Activated naive CD8-positive, alpha-beta T cell treated with anti-CD3 and anti-CD28 coated beads for 36 hours (primary cell): ENCODE measurements around the gene CYB5B. TPM values are rescaled to one million over a fixed set of nuclear protein-coding genes. Genes with fewer than 3 reads are reported as not detected.

Experiments used
- DNase-seq: peaks from one replicate; pipeline ENCODE4 v3.0.0; 2021
- H3K27ac Mint-ChIP-seq: one replicate; pipeline ENCODE4 v1.8.0; 2022; ENCODE audit warnings: mild to moderate bottlenecking, moderate library complexity, mixed read lengths
- H3K27me3 Mint-ChIP-seq: one replicate; pipeline ENCODE4 v1.8.0; 2022; ENCODE audit warnings: mild to moderate bottlenecking, mixed read lengths
- H3K36me3 Mint-ChIP-seq: one replicate; pipeline ENCODE4 v1.8.0; 2021; ENCODE audit warnings: mild to moderate bottlenecking, mixed read lengths
- H3K4me1 Mint-ChIP-seq: one replicate; pipeline ENCODE4 v1.8.0; 2021; ENCODE audit warnings: mixed read lengths
- H3K4me3 Mint-ChIP-seq: one replicate; pipeline ENCODE4 v1.8.0; 2022; ENCODE audit warnings: mild to moderate bottlenecking, moderate library complexity, mixed read lengths
- H3K9me3 Mint-ChIP-seq: one replicate; pipeline ENCODE4 v1.8.0; 2022; ENCODE audit warnings: mixed read lengths
- total RNA-seq, 2 experiments: library from RNA; stranded (reverse); gene quantifications; one replicate each; pipeline ENCODE4 v1.2.3, GENCODE V29; 2021

Gene CYB5B
- total RNA-seq, 2 experiments from 2014 or later: 182 to 183 TPM

DNA sequence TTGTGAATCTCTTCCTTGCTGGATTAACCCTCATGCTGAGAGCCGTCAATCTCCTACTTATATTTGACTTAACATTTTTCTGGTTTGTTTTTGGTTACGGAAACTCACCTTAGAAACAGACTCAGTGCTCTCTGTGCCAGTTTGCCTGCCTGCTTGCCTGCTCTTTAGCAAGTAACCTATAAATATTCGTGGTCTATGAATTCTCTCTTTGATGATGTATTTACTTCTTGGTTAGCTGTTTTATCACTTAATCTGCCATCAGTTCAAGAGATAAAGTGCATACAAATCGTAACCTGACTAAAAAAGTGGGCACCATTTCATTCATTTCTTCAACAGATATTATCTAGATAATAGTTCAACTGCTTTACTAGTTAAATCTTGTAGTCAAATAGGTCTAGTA, 26.7 kb downstream of the CYB5B start:
- H3K27ac Mint-ChIP-seq: no peak overlapping the region
- peaks cover 9% of the 10 kb centered on the region for H3K4me1 Mint-ChIP-seq
- no peaks in the 10 kb centered on the region for H3K27me3 Mint-ChIP-seq
- DNase-seq: no peak
- H3K36me3 Mint-ChIP-seq: peaks cover 37% of the 10 kb centered on the region
- H3K4me3 Mint-ChIP-seq: no peak overlapping the region
- no peaks in the 10 kb centered on the region for H3K9me3 Mint-ChIP-seq

- DNase-seq: no peak
- Mint-ChIP-seq H3K4me3 (no peak overlapping the region), H3K4me1 (peaks cover 8% of the 10 kb centered on the region), H3K36me3 (peaks cover 28% of the 10 kb centered on the region), H3K27ac (no peak overlapping the region), H3K9me3 (no peaks in the 10 kb centered on the region), H3K27me3 (no peaks in the 10 kb centered on the region)
Observed at GRCh38 chr16:69453936-69454335, 29.5 kb downstream of the CYB5B start.

DNA sequence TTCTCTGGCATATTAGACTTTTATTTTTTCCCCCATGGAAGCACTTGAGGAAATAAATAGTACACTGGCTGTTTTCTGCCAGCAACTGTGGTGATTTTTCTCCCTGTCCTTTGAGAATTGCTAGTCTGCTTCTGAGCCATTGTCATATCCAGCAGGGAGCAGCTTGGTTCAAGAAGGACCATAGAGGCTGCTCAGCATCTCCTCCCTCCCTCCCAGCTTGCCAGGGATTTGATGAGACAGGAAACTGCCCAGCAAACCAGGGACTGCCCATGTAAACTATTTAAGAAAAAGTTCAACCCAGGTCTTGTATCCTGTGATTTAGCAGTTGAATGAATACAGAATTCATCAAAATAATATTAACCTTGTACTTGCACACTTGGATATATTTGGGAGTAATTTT, 39.5 kb downstream of the CYB5B start:
- Mint-ChIP-seq H3K9me3 (no peaks in the 10 kb centered on the region), H3K36me3 (peaks cover 41% of the 10 kb centered on the region), H3K27ac (no peak overlapping the region), H3K27me3 (no peaks in the 10 kb centered on the region), H3K4me3 (no peak overlapping the region), H3K4me1 (peaks cover 42% of the 10 kb centered on the region)
- DNase-seq: no peak

DNA sequence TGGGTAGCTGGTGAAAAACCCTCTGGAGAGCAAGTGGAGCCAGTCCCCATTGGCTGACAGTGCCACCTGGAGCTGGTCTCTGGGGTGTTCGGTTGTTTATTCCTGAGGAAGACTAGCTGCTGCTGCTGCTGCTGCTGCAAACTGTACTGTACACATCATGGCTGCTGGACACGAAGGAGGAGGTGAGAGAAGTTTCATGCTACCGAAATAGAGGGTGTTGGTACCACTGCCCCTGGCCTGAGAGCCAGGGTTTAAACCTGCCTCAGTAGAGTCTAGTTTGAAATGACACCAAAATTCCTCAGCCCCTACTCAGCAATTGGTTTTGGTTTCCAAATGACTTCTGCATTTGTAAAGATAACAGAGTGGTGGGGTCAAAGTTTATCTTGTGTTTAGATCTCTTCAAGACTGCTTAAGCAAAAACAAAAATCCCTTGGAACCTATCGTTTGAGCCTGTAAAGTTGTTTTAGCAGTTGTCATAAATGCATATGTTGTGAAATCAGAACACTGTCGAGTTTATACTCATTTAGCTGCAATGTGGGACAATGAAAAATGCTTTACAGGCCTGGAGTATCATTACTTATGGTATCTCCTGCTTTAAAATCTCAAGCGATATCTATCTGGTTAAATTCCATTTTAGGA, 40.8 kb downstream of the CYB5B start:
- Mint-ChIP-seq H3K4me1 (peaks cover 51% of the 10 kb centered on the region), H3K36me3 (peaks cover 35% of the 10 kb centered on the region), H3K27me3 (no peaks in the 10 kb centered on the region), H3K27ac (peak overlapping the region; percentile 72), H3K9me3 (no peaks in the 10 kb centered on the region), H3K4me3 (no peak overlapping the region)
- DNase-seq: no peak

- Mint-ChIP-seq H3K4me3 (no peak overlapping the region), H3K36me3 (peaks cover 37% of the 10 kb centered on the region), H3K9me3 (no peaks in the 10 kb centered on the region), H3K4me1 (peaks cover 57% of the 10 kb centered on the region), H3K27me3 (no peaks in the 10 kb centered on the region), H3K27ac (peak overlapping the region; percentile 58)
- DNase-seq: no peak
Observed at GRCh38 chr16:69465881-69466280, 41.5 kb downstream of the CYB5B start.

DNA sequence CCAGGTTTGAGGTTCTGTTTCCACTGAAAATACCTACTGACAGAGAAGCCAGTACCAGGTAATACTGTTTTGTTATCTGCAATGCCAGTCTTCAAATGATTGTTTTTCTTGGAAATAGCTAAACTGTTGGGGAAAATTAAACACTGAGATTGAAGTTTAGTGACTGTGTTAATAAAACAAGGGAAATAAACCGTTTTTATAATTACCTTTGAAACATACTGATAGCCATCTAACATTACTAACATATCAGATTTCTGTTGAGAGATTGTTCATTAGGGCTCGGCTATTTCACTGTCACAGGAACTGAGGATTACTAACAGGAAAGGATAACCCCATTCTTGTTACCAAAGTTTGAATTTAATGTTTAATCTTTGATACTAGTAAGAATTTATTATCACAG, 42.1 kb downstream of the CYB5B start:
- peaks cover 40% of the 10 kb centered on the region for H3K36me3 Mint-ChIP-seq
- no peaks in the 10 kb centered on the region for H3K27me3 Mint-ChIP-seq
- no peak for DNase-seq
- peaks cover 62% of the 10 kb centered on the region for H3K4me1 Mint-ChIP-seq
- H3K27ac Mint-ChIP-seq: no peak overlapping the region
- no peak overlapping the region for H3K4me3 Mint-ChIP-seq
- H3K9me3 Mint-ChIP-seq: no peaks in the 10 kb centered on the region

DNA sequence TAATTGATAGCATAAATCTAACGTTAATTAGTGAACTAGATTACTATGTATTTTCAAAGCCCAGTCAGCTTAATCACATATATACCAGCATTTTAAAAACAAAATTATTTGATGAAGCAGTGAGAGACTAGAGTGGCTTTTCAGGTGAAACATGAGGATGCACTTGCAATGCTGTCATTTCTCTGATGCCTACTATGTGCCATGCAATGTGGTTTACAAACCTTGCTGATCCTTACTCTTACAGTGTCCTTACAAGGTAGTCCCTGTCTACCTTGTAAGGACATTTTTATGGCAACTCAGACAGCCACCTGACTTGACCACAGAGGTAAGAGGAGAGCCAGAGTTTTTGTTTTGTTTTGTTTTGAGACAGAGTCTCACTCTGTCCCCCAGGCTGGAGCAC, 42.7 kb downstream of the CYB5B start:
- Mint-ChIP-seq H3K9me3 (no peaks in the 10 kb centered on the region), H3K36me3 (peaks cover 39% of the 10 kb centered on the region), H3K27ac (no peak overlapping the region), H3K27me3 (no peaks in the 10 kb centered on the region), H3K4me3 (no peak overlapping the region), H3K4me1 (peaks cover 64% of the 10 kb centered on the region)
- DNase-seq: no peak

GRCh38 chr16:69467531-69468204, 43.2 kb downstream of the CYB5B start:
- Mint-ChIP-seq H3K36me3 (peaks cover 33% of the 10 kb centered on the region), H3K4me1 (peaks cover 62% of the 10 kb centered on the region), H3K4me3 (no peak overlapping the region), H3K27me3 (no peaks in the 10 kb centered on the region), H3K9me3 (no peaks in the 10 kb centered on the region), H3K27ac (no peak overlapping the region)
- DNase-seq: no peak

GRCh38 chr16:69469807-69470561, 45.6 kb downstream of the CYB5B start:
- no peaks in the 10 kb centered on the region for H3K27me3 Mint-ChIP-seq
- peak overlapping the region; percentile 73 for H3K27ac Mint-ChIP-seq
- H3K9me3 Mint-ChIP-seq: no peaks in the 10 kb centered on the region
- DNase-seq: peak; percentile 57
- peak overlapping the region; percentile 36 for H3K4me3 Mint-ChIP-seq
- peaks cover 46% of the 10 kb centered on the region for H3K4me1 Mint-ChIP-seq
- H3K36me3 Mint-ChIP-seq: peaks cover 26% of the 10 kb centered on the region

DNA sequence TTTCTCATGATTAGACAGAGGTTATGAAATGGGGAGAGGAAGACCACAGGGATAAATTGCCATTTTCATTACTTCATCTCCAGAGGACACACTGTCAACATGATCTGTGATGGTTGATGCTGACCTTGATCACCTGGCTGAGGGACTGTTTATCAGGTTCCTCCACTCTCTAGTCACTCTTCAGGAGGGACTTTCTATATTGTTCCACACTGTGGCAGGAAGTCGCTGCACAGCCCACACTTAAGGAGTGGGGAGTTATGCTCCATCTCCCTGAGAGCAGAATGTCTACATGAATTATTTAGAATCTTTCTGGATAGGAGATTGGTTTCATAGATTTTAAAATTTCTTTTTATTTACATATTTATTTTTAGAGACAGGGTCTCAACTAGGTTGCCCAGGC, 46.7 kb downstream of the CYB5B start:
- peaks cover 15% of the 10 kb centered on the region for H3K36me3 Mint-ChIP-seq
- H3K27me3 Mint-ChIP-seq: no peaks in the 10 kb centered on the region
- H3K4me3 Mint-ChIP-seq: peak overlapping the region; percentile 10
- H3K27ac Mint-ChIP-seq: peak overlapping the region; percentile 73
- no peaks in the 10 kb centered on the region for H3K9me3 Mint-ChIP-seq
- peaks cover 38% of the 10 kb centered on the region for H3K4me1 Mint-ChIP-seq
- peak; percentile 17 for DNase-seq

DNA sequence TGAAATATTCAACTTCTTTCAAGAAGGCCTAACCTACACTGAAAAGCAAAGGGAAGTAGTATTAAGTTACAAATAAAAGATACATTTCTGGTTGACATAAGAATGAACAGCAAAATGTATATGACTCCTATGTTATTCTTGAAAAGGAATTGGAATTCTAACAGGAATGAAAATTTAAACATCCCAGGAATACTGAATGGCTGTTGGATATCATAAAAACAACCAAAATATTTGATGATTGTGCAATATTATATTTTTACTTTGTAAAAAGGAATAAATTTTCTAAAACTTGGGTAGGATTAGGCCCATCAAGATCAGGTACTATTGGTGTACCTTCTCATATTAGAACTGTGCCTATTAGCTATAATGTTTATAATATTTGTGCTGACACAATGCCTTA, 50.0 kb downstream of the CYB5B start:
- H3K27me3 Mint-ChIP-seq: no peaks in the 10 kb centered on the region

GRCh38 chr16:69476920-69477443, 52.6 kb downstream of the CYB5B start:
- Mint-ChIP-seq H3K27ac (no peak overlapping the region), H3K36me3 (peaks cover 4% of the 10 kb centered on the region), H3K9me3 (no peaks in the 10 kb centered on the region), H3K4me1 (peaks cover 10% of the 10 kb centered on the region), H3K27me3 (no peaks in the 10 kb centered on the region), H3K4me3 (no peak overlapping the region)
- no peak for DNase-seq

More for the DNA sequence above, 50.0 kb downstream of the CYB5B start:
- H3K4me3 Mint-ChIP-seq: no peak overlapping the region
- peaks cover 11% of the 10 kb centered on the region for H3K36me3 Mint-ChIP-seq
- H3K4me1 Mint-ChIP-seq: peaks cover 30% of the 10 kb centered on the region
- H3K27ac Mint-ChIP-seq: no peak overlapping the region
- no peaks in the 10 kb centered on the region for H3K9me3 Mint-ChIP-seq
- DNase-seq: no peak

GRCh38 chr16:69477546-69477945, 53.1 kb downstream of the CYB5B start:
- Mint-ChIP-seq H3K27ac (no peak overlapping the region), H3K36me3 (peaks cover 4% of the 10 kb centered on the region), H3K4me1 (peaks cover 10% of the 10 kb centered on the region), H3K4me3 (no peak overlapping the region), H3K9me3 (no peaks in the 10 kb centered on the region), H3K27me3 (no peaks in the 10 kb centered on the region)
- no peak for DNase-seq

- Mint-ChIP-seq H3K27ac (no peak overlapping the region), H3K4me1 (peaks cover 10% of the 10 kb centered on the region), H3K36me3 (peaks cover 2% of the 10 kb centered on the region), H3K9me3 (no peaks in the 10 kb centered on the region), H3K4me3 (no peak overlapping the region), H3K27me3 (no peaks in the 10 kb centered on the region)
- DNase-seq: no peak
Observed at GRCh38 chr16:69478685-69479084, 54.3 kb downstream of the CYB5B start.

GRCh38 chr16:69479775-69480174, 55.4 kb downstream of the CYB5B start:
- H3K4me3 Mint-ChIP-seq: no peak overlapping the region
- H3K27ac Mint-ChIP-seq: no peak overlapping the region
- H3K36me3 Mint-ChIP-seq: no peaks in the 10 kb centered on the region
- DNase-seq: no peak
- peaks cover 10% of the 10 kb centered on the region for H3K4me1 Mint-ChIP-seq
- no peaks in the 10 kb centered on the region for H3K27me3 Mint-ChIP-seq
- no peaks in the 10 kb centered on the region for H3K9me3 Mint-ChIP-seq
